GM08714 (cell line): ENCODE data around the gene OPHN1.

Experiments
- H3K4me3 ChIP-seq: fragments of 200-500 bp; sonication (Bioruptor generic); 2 replicates; pipeline ENCODE4 v1.5.1; 2014; ENCODE audit warnings: mild to moderate bottlenecking, low read length, inconsistent platforms
- ZNF274 ChIP-seq: IDR thresholded peaks from 2 replicates; pipeline ENCODE4 v1.6.1; 2012; ENCODE audit warnings: mild to moderate bottlenecking, low read depth, low read length

OPHN1 gene

GRCh38 chrX:68147848-68148247 is 285.4 kb downstream of the OPHN1 start:
- H3K4me3 ChIP-seq: no peak overlapping the region
- TF ChIP-seq ZNF274: no peak

GRCh38 chrX:68146054-68146453 is 287.2 kb downstream of the OPHN1 start:
- no peak for TF ChIP-seq ZNF274

GRCh38 chrX:68139791-68140190 is 293.5 kb downstream of the OPHN1 start:
- H3K4me3 ChIP-seq: no peak overlapping the region
- TF ChIP-seq ZNF274: no peak

More at GRCh38 chrX:68146054-68146453, 287.2 kb downstream of the OPHN1 start:
- no peak overlapping the region for H3K4me3 ChIP-seq

GRCh38 chrX:68133181-68133580 is 300.1 kb downstream of the OPHN1 start:
- no peak for TF ChIP-seq ZNF274

GRCh38 chrX:68132749-68133148 is 300.5 kb downstream of the OPHN1 start:
- no peak overlapping the region for H3K4me3 ChIP-seq
- TF ChIP-seq ZNF274: no peak

More at GRCh38 chrX:68133181-68133580, 300.1 kb downstream of the OPHN1 start:
- no peak overlapping the region for H3K4me3 ChIP-seq

GRCh38 chrX:68121835-68122234 is 311.5 kb downstream of the OPHN1 start:
- H3K4me3 ChIP-seq: no peak overlapping the region

GRCh38 chrX:68121371-68121770 is 311.9 kb downstream of the OPHN1 start:
- no peak for TF ChIP-seq ZNF274

More at GRCh38 chrX:68121835-68122234, 311.5 kb downstream of the OPHN1 start:
- no peak for TF ChIP-seq ZNF274

GRCh38 chrX:68115371-68115770 is 317.9 kb downstream of the OPHN1 start:
- no peak overlapping the region for H3K4me3 ChIP-seq
- no peak for TF ChIP-seq ZNF274

More at GRCh38 chrX:68121371-68121770, 311.9 kb downstream of the OPHN1 start:
- H3K4me3 ChIP-seq: no peak overlapping the region

- TF ChIP-seq ZNF274: no peak
- H3K4me3 ChIP-seq: no peak overlapping the region
These were observed 318.6 kb downstream of the OPHN1 start for GRCh38 chrX:68114573-68115129.

- no peak overlapping the region for H3K4me3 ChIP-seq
- TF ChIP-seq ZNF274: no peak
These were observed 319.3 kb downstream of the OPHN1 start for GRCh38 chrX:68113837-68114572.

- H3K4me3 ChIP-seq: no peak overlapping the region
- no peak for TF ChIP-seq ZNF274
These were observed 321.0 kb downstream of the OPHN1 start for GRCh38 chrX:68112321-68112720.

- no peak overlapping the region for H3K4me3 ChIP-seq
- no peak for TF ChIP-seq ZNF274
These were observed 324.1 kb downstream of the OPHN1 start for GRCh38 chrX:68109162-68109561.

GRCh38 chrX:68098431-68098830 is 334.9 kb downstream of the OPHN1 start:
- no peak for TF ChIP-seq ZNF274
- H3K4me3 ChIP-seq: no peak overlapping the region

GRCh38 chrX:68090266-68090665 is 343.0 kb downstream of the OPHN1 start:
- H3K4me3 ChIP-seq: no peak overlapping the region
- no peak for TF ChIP-seq ZNF274

- no peak for TF ChIP-seq ZNF274
- no peak overlapping the region for H3K4me3 ChIP-seq
These were observed 345.8 kb downstream of the OPHN1 start for GRCh38 chrX:68087526-68087925.
